ENCODE results near the gene ATP8B1.

The ATP8B1 gene

DNA sequence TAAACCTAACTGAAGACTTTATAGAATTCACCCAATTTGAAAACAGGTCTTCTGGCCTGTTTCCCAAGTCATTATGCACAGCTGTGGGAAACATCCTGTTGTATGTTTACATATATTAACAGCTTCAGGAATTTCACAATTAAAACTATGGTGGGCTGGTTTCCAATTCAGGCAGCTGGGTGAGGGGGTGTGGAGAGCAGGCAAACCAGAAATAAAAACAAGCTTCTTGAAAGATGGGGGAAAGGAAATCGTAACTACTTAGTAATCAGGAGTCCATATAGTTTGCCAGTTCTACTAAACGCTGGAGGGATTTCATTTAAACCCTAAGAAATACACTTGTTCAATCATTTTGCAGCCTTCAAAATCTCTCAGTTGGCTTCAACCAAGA, 22.8 kb downstream of the ATP8B1 start:
- Mint-ChIP-seq H3K27me3 (no peaks in the 10 kb centered on the region), H3K27ac (peak overlapping the region; percentile 80)

GRCh38 chr18:57776767-57777166, 26.3 kb downstream of the ATP8B1 start:
- Mint-ChIP-seq H3K4me3 (no peak overlapping the region), H3K4me1 (ENCODE audit: low read depth) (peaks cover 54% of the 10 kb centered on the region), H3K9me3 (no peaks in the 10 kb centered on the region), H3K27ac (no peak overlapping the region), H3K36me3 (ENCODE audit: low read depth) (no peaks in the 10 kb centered on the region), H3K27me3 (peaks cover 5% of the 10 kb centered on the region)
- intact Hi-C loops (cut with micrococcal nuclease), result no loop called here

More for the DNA sequence above, 22.8 kb downstream of the ATP8B1 start:
- H3K4me1 Mint-ChIP-seq (ENCODE audit: low read depth), result peaks cover 34% of the 10 kb centered on the region
- no peaks in the 10 kb centered on the region for H3K36me3 Mint-ChIP-seq (ENCODE audit: low read depth)
- intact Hi-C loops (cut with micrococcal nuclease), result loop anchor here (2.0 kb wide), 1 partner anchor 150 kb away; no protein-coding TSS in a partner anchor
- no peak overlapping the region for H3K4me3 Mint-ChIP-seq
- no peaks in the 10 kb centered on the region for H3K9me3 Mint-ChIP-seq

DNA sequence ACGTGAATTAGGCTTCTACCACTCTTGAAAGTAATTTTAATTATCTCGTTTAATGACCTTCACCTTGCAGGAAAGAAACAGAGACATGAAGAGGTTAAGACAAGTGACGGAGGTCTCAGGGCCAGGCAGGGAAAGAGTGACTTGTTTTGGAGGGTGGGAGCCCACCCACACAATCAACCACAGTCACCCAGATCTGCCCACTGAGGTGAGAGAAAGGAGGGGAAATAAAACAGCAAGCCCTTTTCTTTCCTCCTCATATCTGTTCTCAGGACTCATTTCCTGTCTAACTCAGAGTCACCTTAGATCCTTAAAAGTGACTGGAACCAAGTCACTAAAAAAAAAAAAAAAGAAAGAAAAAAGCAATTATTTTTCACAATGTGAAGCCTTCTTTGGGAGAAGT, 26.8 kb downstream of the ATP8B1 start:
- peaks cover 53% of the 10 kb centered on the region for H3K4me1 Mint-ChIP-seq (ENCODE audit: low read depth)
- no peaks in the 10 kb centered on the region for H3K9me3 Mint-ChIP-seq
- H3K36me3 Mint-ChIP-seq (ENCODE audit: low read depth), result no peaks in the 10 kb centered on the region
- H3K4me3 Mint-ChIP-seq, result no peak overlapping the region
- H3K27me3 Mint-ChIP-seq, result peaks cover 5% of the 10 kb centered on the region
- no peak overlapping the region for H3K27ac Mint-ChIP-seq
- intact Hi-C loops (cut with micrococcal nuclease), result no loop called here

DNA sequence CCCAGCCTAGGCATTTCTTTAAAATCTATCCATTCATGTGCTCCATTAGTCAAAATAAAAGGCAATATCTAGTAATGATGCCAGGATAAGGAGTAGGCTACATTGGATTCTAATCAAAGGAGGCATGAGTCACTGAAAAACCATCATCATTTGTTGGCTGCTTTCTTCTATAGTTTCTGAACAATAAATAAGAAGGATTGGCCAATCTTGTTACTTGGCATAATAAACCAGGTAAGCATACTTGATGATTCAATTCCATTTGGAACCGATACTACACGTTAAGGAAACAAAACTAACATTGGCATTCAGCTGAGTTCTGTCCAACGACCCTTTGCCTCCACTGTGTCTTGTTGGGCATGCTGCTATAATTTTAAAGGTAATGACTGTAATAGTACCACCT, 27.2 kb downstream of the ATP8B1 start:
- Mint-ChIP-seq H3K36me3 (ENCODE audit: low read depth) (no peaks in the 10 kb centered on the region), H3K4me3 (no peak overlapping the region), H3K27me3 (peaks cover 5% of the 10 kb centered on the region), H3K9me3 (no peaks in the 10 kb centered on the region), H3K4me1 (ENCODE audit: low read depth) (peaks cover 53% of the 10 kb centered on the region), H3K27ac (no peak overlapping the region)
- intact Hi-C loops (cut with micrococcal nuclease), result no loop called here

- Mint-ChIP-seq H3K36me3 (ENCODE audit: low read depth) (no peaks in the 10 kb centered on the region), H3K27me3 (peaks cover 5% of the 10 kb centered on the region), H3K27ac (no peak overlapping the region), H3K9me3 (no peaks in the 10 kb centered on the region), H3K4me3 (no peak overlapping the region), H3K4me1 (ENCODE audit: low read depth) (peaks cover 59% of the 10 kb centered on the region)
- intact Hi-C loops (cut with micrococcal nuclease), result no loop called here
Measured at GRCh38 chr18:57772387-57772799, 30.7 kb downstream of the ATP8B1 start.

- intact Hi-C loops (cut with micrococcal nuclease), result no loop called here
- H3K27ac Mint-ChIP-seq, result peak overlapping the region; percentile 33
- H3K27me3 Mint-ChIP-seq, result peaks cover 5% of the 10 kb centered on the region
- H3K4me1 Mint-ChIP-seq (ENCODE audit: low read depth), result peaks cover 65% of the 10 kb centered on the region
- H3K36me3 Mint-ChIP-seq (ENCODE audit: low read depth), result no peaks in the 10 kb centered on the region
- H3K9me3 Mint-ChIP-seq, result no peaks in the 10 kb centered on the region
- H3K4me3 Mint-ChIP-seq, result no peak overlapping the region
Measured at GRCh38 chr18:57771626-57772025, 31.5 kb downstream of the ATP8B1 start.

DNA sequence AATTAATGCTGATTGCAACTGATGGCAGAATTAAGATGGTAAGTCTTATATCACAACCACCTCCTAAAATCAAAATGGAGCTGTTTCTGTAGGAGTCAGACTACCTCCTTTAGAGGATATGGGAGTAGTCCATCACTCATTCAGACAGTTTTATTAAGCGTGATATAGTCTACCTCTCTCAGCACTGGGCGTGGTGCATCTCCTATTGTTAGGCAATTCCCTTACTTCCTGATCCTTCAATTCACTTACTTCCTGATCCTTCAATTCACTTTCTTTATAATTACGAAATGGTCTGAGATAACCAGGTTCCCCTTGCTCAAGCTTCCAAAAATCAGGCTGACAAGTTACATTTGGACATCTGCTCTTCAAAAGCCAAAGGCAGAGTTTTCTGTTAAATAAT, 31.9 kb downstream of the ATP8B1 start:
- Mint-ChIP-seq H3K36me3 (ENCODE audit: low read depth) (no peaks in the 10 kb centered on the region), H3K9me3 (no peaks in the 10 kb centered on the region), H3K27me3 (peaks cover 5% of the 10 kb centered on the region), H3K27ac (peak overlapping the region; percentile 33), H3K4me3 (no peak overlapping the region), H3K4me1 (ENCODE audit: low read depth) (peaks cover 66% of the 10 kb centered on the region)
- intact Hi-C loops (cut with micrococcal nuclease), result no loop called here

GRCh38 chr18:57768537-57769326, 34.4 kb downstream of the ATP8B1 start:
- no peak overlapping the region for H3K27ac Mint-ChIP-seq
- peaks cover 2% of the 10 kb centered on the region for H3K27me3 Mint-ChIP-seq
- no peaks in the 10 kb centered on the region for H3K36me3 Mint-ChIP-seq (ENCODE audit: low read depth)
- H3K4me3 Mint-ChIP-seq, result no peak overlapping the region
- H3K4me1 Mint-ChIP-seq (ENCODE audit: low read depth), result peaks cover 51% of the 10 kb centered on the region
- no peaks in the 10 kb centered on the region for H3K9me3 Mint-ChIP-seq
- intact Hi-C loops (cut with micrococcal nuclease), result no loop called here

DNA sequence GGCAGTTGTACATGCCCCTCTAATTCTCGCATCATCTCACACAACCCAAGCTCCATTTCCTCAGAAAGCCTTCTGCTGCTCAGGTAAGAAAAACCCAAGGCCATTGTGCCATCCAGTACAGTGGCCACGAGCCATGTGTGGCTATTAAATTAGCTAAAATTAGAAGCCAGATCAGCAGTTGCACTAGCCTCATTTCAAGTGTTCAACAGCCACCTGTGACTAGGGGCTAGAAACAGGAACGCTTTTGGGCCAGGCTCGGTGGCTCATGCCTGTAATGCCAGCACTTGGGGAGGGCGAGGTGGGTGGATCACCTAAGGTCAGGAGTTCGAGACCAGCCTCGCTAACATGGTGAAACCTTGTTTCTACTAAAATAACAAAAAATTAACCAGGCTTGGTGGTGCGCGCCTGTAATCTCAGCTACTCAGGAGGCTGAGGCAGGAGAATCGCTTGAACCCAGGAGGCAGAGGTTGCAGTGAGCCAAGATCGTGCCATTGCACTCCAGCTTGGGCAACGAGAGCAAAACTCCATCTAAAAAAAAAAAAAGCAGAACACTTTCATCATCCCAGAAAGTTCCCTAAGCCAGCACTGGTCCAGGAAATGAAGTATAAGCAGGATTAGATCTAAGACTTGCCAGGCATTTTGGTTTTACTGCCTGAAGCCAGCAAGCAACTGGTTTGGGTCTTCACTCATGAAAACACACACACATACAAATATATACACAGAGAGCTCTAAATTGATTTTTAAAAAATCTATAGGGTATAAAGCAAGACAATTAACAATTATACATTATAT, 35.7 kb downstream of the ATP8B1 start:
- no peaks in the 10 kb centered on the region for H3K27me3 Mint-ChIP-seq
- H3K9me3 Mint-ChIP-seq, result no peaks in the 10 kb centered on the region
- no peak overlapping the region for H3K27ac Mint-ChIP-seq
- H3K4me3 Mint-ChIP-seq, result no peak overlapping the region
- no peaks in the 10 kb centered on the region for H3K36me3 Mint-ChIP-seq (ENCODE audit: low read depth)
- H3K4me1 Mint-ChIP-seq (ENCODE audit: low read depth), result peaks cover 40% of the 10 kb centered on the region
- intact Hi-C loops (cut with micrococcal nuclease), result no loop called here

GRCh38 chr18:57764995-57765394, 38.1 kb downstream of the ATP8B1 start:
- no peak overlapping the region for H3K27ac Mint-ChIP-seq
- H3K36me3 Mint-ChIP-seq (ENCODE audit: low read depth), result no peaks in the 10 kb centered on the region
- no peaks in the 10 kb centered on the region for H3K27me3 Mint-ChIP-seq
- peaks cover 19% of the 10 kb centered on the region for H3K4me1 Mint-ChIP-seq (ENCODE audit: low read depth)
- H3K9me3 Mint-ChIP-seq, result no peaks in the 10 kb centered on the region
- intact Hi-C loops (cut with micrococcal nuclease), result no loop called here
- H3K4me3 Mint-ChIP-seq, result no peak overlapping the region

GRCh38 chr18:57764087-57764486, 39.0 kb downstream of the ATP8B1 start:
- no peak overlapping the region for H3K27ac Mint-ChIP-seq
- peaks cover 13% of the 10 kb centered on the region for H3K4me1 Mint-ChIP-seq (ENCODE audit: low read depth)
- intact Hi-C loops (cut with micrococcal nuclease), result no loop called here
- H3K4me3 Mint-ChIP-seq, result no peak overlapping the region
- no peaks in the 10 kb centered on the region for H3K36me3 Mint-ChIP-seq (ENCODE audit: low read depth)
- H3K9me3 Mint-ChIP-seq, result no peaks in the 10 kb centered on the region
- no peaks in the 10 kb centered on the region for H3K27me3 Mint-ChIP-seq

DNA sequence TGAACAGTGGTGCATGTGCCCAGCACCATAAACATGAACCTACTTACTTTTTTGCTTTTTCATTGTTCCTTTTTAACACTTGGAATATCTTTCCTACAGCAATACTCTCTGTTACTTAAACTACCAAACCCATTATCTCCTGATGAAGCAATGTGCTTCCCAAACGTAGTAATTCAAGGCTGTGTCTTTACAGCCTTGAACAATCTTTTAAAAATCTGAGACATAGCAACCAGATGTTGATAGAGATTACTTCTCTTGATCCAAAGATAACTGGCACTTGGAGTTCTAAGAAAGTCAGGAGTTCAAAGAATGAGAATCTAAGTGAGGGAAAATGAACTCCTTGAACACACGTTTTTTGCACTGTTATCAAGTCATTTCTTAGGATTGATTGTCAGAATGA, 40.4 kb downstream of the ATP8B1 start:
- Mint-ChIP-seq H3K9me3 (no peaks in the 10 kb centered on the region), H3K4me3 (no peak overlapping the region), H3K36me3 (ENCODE audit: low read depth) (no peaks in the 10 kb centered on the region), H3K27me3 (no peaks in the 10 kb centered on the region), H3K27ac (no peak overlapping the region), H3K4me1 (ENCODE audit: low read depth) (peaks cover 10% of the 10 kb centered on the region)
- intact Hi-C loops (cut with micrococcal nuclease), result no loop called here

DNA sequence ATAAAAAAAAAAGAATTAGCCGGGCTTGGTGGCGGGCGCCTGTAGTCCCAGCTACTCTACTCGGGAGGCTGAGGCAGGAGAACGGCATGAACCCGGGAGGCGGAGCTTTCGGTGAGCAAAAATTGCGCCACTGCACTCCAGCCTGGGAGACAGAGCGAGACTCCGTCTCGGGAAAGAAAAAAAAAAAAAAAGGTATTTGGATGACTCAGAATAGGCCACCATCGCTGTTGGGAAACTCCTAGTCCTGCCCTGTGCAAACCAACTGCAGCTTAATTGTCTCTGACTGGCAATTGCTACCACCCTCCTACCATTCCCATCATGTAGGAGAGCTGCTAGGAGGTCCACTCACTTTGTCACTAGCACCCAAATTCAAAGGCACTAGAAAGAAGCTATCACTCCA, 43.5 kb downstream of the ATP8B1 start:
- Mint-ChIP-seq H3K36me3 (ENCODE audit: low read depth) (no peaks in the 10 kb centered on the region), H3K9me3 (no peaks in the 10 kb centered on the region), H3K27me3 (no peaks in the 10 kb centered on the region), H3K4me1 (ENCODE audit: low read depth) (no peaks in the 10 kb centered on the region), H3K4me3 (no peak overlapping the region), H3K27ac (no peak overlapping the region)
- intact Hi-C loops (cut with micrococcal nuclease), result no loop called here

- H3K36me3 Mint-ChIP-seq (ENCODE audit: low read depth), result no peaks in the 10 kb centered on the region
- intact Hi-C loops (cut with micrococcal nuclease), result no loop called here
- no peaks in the 10 kb centered on the region for H3K4me1 Mint-ChIP-seq (ENCODE audit: low read depth)
- H3K27me3 Mint-ChIP-seq, result no peaks in the 10 kb centered on the region
- H3K9me3 Mint-ChIP-seq, result no peaks in the 10 kb centered on the region
- no peak overlapping the region for H3K27ac Mint-ChIP-seq
- no peak overlapping the region for H3K4me3 Mint-ChIP-seq
Measured at GRCh38 chr18:57755473-57756067, 47.5 kb downstream of the ATP8B1 start.
